HFFc6 (cell line): Measurements from ENCODE around the gene TRMT44. TPM values are rescaled to one million over a fixed set of nuclear protein-coding genes. Genes with fewer than 3 reads are reported as not detected.

Source experiments
- DNase-seq: peaks from one replicate; pipeline ENCODE4 v3.0.0-alpha.2; 2018
- H3K27ac Mint-ChIP-seq: 2 replicates; pipeline ENCODE4 v1.8.0; 2020; ENCODE audit warnings: mild to moderate bottlenecking, mixed read lengths
- H3K27me3 Mint-ChIP-seq: 2 replicates; pipeline ENCODE4 v1.8.0; 2021; ENCODE audit warnings: mild to moderate bottlenecking, moderate library complexity, mixed read lengths; ENCODE audit not compliant: insufficient read depth
- H3K36me3 Mint-ChIP-seq: 2 replicates; pipeline ENCODE4 v1.8.0; 2021; ENCODE audit warnings: low read depth, mixed read lengths
- H3K4me1 Mint-ChIP-seq: 2 replicates; pipeline ENCODE4 v1.8.0; 2020; ENCODE audit warnings: low read depth, mixed read lengths
- H3K4me3 Mint-ChIP-seq: 2 replicates; pipeline ENCODE4 v1.8.0; 2020; ENCODE audit warnings: mild to moderate bottlenecking, moderate library complexity, mixed read lengths
- H3K9me3 Mint-ChIP-seq: 2 replicates; pipeline ENCODE4 v1.8.0; 2020; ENCODE audit warnings: mild to moderate bottlenecking, mixed read lengths
- CTCF ChIP-seq: fragments of 200-600 bp; sonication (generic); IDR thresholded peaks from 2 replicates; pipeline ENCODE4 v1.5.0; 2021; ENCODE audit warnings: antibody characterized with exemption, mild to moderate bottlenecking
- total RNA-seq, 6 experiments: library from RNA; stranded (reverse); fragmentation: NEBNext Ultra II Directional; extraction: Animal tissue kit (Norgen Biotek cat#: 25700); gene quantifications; 2 replicates in 1 of 6; 3 replicates in 5 of 6; pipeline ENCODE4 v1.2.3, GENCODE V29; 2021

The TRMT44 gene
- total RNA-seq, 6 experiments from 2014 or later: 8.8 to 10.7 (median 10.0) TPM

- H3K36me3 Mint-ChIP-seq: no peaks in the 10 kb centered on the region; the same call in none of the 2 replicates
- no peak for TF ChIP-seq CTCF
- no peak overlapping the region for H3K27ac Mint-ChIP-seq
- peaks cover 4% of the 10 kb centered on the region for H3K27me3 Mint-ChIP-seq
- no peaks in the 10 kb centered on the region for H3K9me3 Mint-ChIP-seq
- peaks cover 22% of the 10 kb centered on the region for H3K4me1 Mint-ChIP-seq
- H3K4me3 Mint-ChIP-seq: no peak overlapping the region
- no peak for DNase-seq
Measured at GRCh38 chr4:8422327-8422726, 18.2 kb upstream of the TRMT44 start.

GRCh38 chr4:8422786-8423185, 17.8 kb upstream of the TRMT44 start:
- no peak for TF ChIP-seq CTCF
- no peak overlapping the region for H3K4me3 Mint-ChIP-seq
- no peak overlapping the region for H3K27ac Mint-ChIP-seq
- H3K36me3 Mint-ChIP-seq: no peaks in the 10 kb centered on the region; the same call in none of the 2 replicates
- peaks cover 26% of the 10 kb centered on the region for H3K4me1 Mint-ChIP-seq
- DNase-seq: no peak
- H3K9me3 Mint-ChIP-seq: no peaks in the 10 kb centered on the region
- peaks cover 4% of the 10 kb centered on the region for H3K27me3 Mint-ChIP-seq

- Mint-ChIP-seq H3K4me3 (peak overlapping the region; percentile 94), H3K36me3 (no peaks in the 10 kb centered on the region), H3K27ac (no peak overlapping the region), H3K4me1 (peaks cover 20% of the 10 kb centered on the region), H3K9me3 (no peaks in the 10 kb centered on the region), H3K27me3 (peaks cover 1% of the 10 kb centered on the region)
- no peak for TF ChIP-seq CTCF
- no peak for DNase-seq
Measured at GRCh38 chr4:8427262-8427661, 13.3 kb upstream of the TRMT44 start.

- H3K27me3 Mint-ChIP-seq: peaks cover 1% of the 10 kb centered on the region
- H3K36me3 Mint-ChIP-seq: no peaks in the 10 kb centered on the region
- H3K27ac Mint-ChIP-seq: peak overlapping the region; percentile 85
- no peak for TF ChIP-seq CTCF
- H3K4me1 Mint-ChIP-seq: peaks cover 20% of the 10 kb centered on the region
- no peak for DNase-seq
- H3K4me3 Mint-ChIP-seq: peak overlapping the region; percentile 94
- H3K9me3 Mint-ChIP-seq: no peaks in the 10 kb centered on the region
Measured at GRCh38 chr4:8427761-8428287, 12.8 kb upstream of the TRMT44 start.

GRCh38 chr4:8428288-8429097, 12.1 kb upstream of the TRMT44 start:
- peaks cover 20% of the 10 kb centered on the region for H3K4me1 Mint-ChIP-seq
- peak overlapping the region; percentile 85 for H3K27ac Mint-ChIP-seq
- H3K4me3 Mint-ChIP-seq: peak overlapping the region; percentile 94
- no peaks in the 10 kb centered on the region for H3K36me3 Mint-ChIP-seq
- peak; percentile 83 for DNase-seq
- peaks cover 1% of the 10 kb centered on the region for H3K27me3 Mint-ChIP-seq
- peak; percentile 72 for TF ChIP-seq CTCF
- no peaks in the 10 kb centered on the region for H3K9me3 Mint-ChIP-seq
